ENCODE results near the gene SH2B2. TPM values are rescaled to one million over a fixed set of nuclear protein-coding genes. Genes with fewer than 3 reads are reported as not detected.
"Not testable (repeated sequence)": the region's sequence is repeated elsewhere in the genome, so short reads cannot be mapped to it uniquely, and the experiment has no call there.

Gene SH2B2
- total RNA-seq, 1 experiment from 2014 or later: 62.6 TPM

DNA sequence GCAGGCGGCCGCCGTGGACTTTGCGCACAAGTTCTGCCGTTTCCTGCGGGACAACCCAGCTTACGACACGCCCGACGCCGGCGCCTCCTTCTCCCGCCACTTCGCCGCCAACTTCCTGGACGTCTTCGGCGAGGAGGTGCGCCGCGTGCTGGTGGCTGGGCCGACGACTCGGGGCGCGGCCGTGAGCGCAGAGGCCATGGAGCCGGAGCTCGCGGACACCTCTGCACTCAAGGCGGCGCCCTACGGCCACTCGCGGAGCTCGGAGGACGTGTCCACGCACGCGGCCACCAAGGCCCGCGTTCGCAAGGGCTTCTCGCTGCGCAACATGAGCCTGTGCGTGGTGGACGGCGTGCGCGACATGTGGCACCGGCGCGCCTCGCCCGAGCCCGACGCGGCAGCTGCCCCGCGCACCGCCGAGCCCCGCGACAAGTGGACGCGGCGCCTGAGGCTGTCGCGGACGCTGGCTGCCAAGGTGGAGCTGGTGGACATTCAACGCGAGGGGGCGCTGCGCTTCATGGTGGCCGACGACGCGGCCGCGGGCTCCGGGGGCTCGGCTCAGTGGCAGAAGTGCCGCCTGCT, 14.1 kb downstream of the SH2B2 start:
- H3K9me3 ChIP-seq (replicated peaks): no peaks in the 10 kb centered on the region
- H3K4me3 ChIP-seq: no peak overlapping the region
- H3K36me3 ChIP-seq: peaks cover 64% of the 10 kb centered on the region
- H3K4me1 ChIP-seq (replicated peaks): peaks cover 80% of the 10 kb centered on the region
- DNase-seq (ENCODE audit: low read depth in 1 of 2, low spot score in 2 of 2): no peak
- no peaks in the 10 kb centered on the region for H3K27me3 ChIP-seq (replicated peaks)
- H3K27ac ChIP-seq: peak overlapping the region; percentile 97

DNA sequence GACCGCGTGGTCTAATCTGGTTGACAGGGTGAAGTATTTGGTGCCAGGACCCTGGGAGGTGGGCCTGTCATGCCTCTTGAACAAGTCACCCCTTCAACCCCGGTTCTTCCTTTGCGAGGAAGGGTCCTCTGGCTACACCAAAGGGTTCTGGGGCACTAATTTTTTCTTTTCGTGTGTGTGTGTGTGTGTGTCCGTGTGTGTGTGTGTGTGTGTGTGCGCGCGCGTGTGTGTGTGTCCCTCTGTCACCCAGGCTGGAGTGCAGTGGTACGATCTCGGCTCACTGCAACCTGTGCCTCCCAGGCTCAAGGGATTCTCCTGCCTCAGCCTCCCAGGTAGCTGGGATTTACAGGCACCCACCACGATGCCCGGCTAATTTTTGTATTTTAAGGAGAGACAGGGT, 14.7 kb downstream of the SH2B2 start:
- H3K9me3 ChIP-seq (replicated peaks): not testable (repeated sequence)

GRCh38 chr7:102302025-102302424, 15.4 kb downstream of the SH2B2 start:
- Histone ChIP-seq H3K27ac (peak overlapping the region; percentile 97), H3K36me3 (peaks cover 61% of the 10 kb centered on the region), H3K27me3 (replicated peaks) (no peaks in the 10 kb centered on the region), H3K4me3 (no peak overlapping the region), H3K4me1 (replicated peaks) (peaks cover 90% of the 10 kb centered on the region), H3K9me3 (replicated peaks) (no peaks in the 10 kb centered on the region)
- peak; percentile 98 to 99 for DNase-seq (ENCODE audit: low read depth in 1 of 2, low spot score in 2 of 2)

More for the DNA sequence above, 14.7 kb downstream of the SH2B2 start:
- H3K27me3 ChIP-seq (replicated peaks); DNase-seq (ENCODE audit: low read depth in 1 of 2, low spot score in 2 of 2); H3K4me3 ChIP-seq: not testable (repeated sequence)
- H3K4me1 ChIP-seq (replicated peaks): peaks cover 85% of the 10 kb centered on the region
- peaks cover 62% of the 10 kb centered on the region for H3K36me3 ChIP-seq
- H3K27ac ChIP-seq: peak overlapping the region; percentile 97

GRCh38 chr7:102303669-102304422, 17.2 kb downstream of the SH2B2 start:
- H3K27ac ChIP-seq: peak overlapping the region; percentile 97
- no peak overlapping the region for H3K4me3 ChIP-seq
- H3K9me3 ChIP-seq (replicated peaks): no peaks in the 10 kb centered on the region
- no peaks in the 10 kb centered on the region for H3K27me3 ChIP-seq (replicated peaks)
- peak; percentile 72 to 83 for DNase-seq (ENCODE audit: low read depth in 1 of 2, low spot score in 2 of 2)
- H3K36me3 ChIP-seq: peaks cover 59% of the 10 kb centered on the region
- H3K4me1 ChIP-seq (replicated peaks): peaks cover 89% of the 10 kb centered on the region

DNA sequence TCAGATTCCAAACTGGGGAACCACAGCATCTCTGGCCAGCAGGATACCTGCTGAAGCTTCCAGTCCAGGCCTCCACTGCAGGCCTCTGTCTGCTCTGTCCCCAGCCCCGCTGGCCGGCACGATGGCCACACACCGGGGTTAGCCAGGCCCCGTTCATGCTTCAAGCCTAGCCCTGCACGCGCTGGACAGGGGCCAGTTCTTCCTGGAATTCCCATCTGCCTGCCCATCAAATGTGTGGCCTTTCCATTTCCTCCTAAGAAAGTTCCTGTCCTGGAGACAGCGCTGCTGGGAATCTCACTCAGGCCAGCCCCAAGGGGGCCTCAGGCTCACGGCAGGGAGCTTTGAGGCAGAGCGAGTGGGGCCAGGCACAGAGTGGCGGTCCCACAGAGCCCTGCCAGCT, 18.0 kb downstream of the SH2B2 start:
- peaks cover 87% of the 10 kb centered on the region for H3K4me1 ChIP-seq (replicated peaks)
- H3K4me3 ChIP-seq: no peak overlapping the region
- no peaks in the 10 kb centered on the region for H3K9me3 ChIP-seq (replicated peaks)
- peak; percentile 92 to 96 for DNase-seq (ENCODE audit: low read depth in 1 of 2, low spot score in 2 of 2)
- H3K27ac ChIP-seq: peak overlapping the region; percentile 97
- H3K27me3 ChIP-seq (replicated peaks): no peaks in the 10 kb centered on the region
- peaks cover 63% of the 10 kb centered on the region for H3K36me3 ChIP-seq

DNA sequence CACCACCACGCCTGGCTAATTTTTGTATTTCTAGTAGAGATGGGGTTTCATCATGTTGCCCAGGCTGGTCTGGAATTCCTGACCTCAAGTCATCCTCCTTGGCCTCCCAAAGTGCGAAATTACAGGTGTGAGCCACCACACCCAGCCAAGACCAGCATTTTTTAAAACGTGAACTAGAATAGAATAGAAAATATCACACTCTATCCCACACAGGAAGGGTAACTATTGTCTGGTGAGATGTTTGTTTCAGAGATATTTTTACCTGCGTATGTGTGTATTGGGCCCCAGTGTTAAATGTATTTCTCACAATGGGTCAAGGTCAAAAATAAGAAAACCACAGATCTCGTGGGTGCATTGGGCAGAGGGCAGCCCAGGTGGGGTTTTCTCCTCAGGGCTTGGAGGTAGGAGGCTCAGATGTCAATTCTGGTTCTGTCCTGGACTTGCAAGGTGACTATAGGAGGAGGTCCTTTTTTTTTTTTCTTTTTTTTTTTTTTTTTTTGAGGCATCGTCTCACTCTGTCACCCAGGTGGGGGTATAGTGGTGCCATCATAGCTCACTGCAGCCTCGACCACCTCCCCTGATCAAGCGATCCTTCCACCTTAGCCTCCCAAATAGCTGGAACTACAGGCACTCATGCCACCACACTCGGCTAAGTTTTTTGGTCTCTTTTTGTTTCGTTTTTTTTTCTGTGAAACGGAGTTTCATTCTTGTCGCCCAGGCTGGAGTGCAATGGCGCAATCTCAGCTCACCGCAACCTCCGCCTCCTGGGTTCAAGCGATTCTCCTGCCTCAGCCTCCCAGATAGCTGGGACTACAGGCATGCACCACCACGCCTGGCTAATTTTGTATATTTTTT, 19.0 kb downstream of the SH2B2 start:
- Histone ChIP-seq H3K27me3 (replicated peaks) (no peaks in the 10 kb centered on the region), H3K4me3 (no peak overlapping the region), H3K27ac (peak overlapping the region; percentile 97), H3K9me3 (replicated peaks) (no peaks in the 10 kb centered on the region), H3K36me3 (peaks cover 63% of the 10 kb centered on the region), H3K4me1 (replicated peaks) (peaks cover 77% of the 10 kb centered on the region)
- no peak for DNase-seq (ENCODE audit: low read depth in 1 of 2, low spot score in 2 of 2)

DNA sequence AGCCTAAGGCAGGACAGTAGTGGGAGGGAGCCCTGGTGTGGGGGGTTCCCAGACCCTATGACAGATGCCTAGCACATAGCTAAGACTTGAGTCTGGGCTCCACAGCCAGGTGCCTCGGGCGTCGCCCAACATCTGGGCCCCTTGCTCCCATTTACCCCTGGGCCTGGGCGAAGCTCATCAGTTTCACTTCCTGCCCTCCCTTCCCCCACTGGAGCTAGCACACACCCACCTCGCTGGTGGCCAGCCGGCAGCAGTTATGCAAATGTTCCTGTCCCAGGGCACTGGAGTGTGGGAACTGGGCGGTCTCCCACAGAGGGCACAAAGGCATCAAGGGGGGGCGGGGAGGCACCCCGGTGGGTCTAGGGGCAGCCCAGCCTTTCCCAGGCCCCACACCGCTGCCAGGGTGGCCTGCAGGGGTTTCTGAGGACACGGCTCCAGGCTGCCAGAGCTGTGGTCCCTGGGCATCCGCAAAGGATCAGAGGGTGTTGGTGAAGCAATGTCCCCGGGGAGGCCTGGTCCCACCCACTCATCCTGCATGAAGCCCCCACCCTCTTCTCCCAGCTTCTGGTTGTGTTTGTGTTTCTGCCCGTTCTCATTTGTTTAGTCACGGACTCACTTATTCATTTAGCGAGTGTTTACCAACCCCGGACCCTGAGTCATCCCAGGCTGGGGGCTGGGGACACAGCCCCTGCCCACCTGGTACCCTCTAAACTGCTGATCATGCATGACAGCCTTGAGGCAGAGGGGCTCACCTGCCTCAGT, 20.4 kb downstream of the SH2B2 start:
- peak; percentile 100 for DNase-seq (ENCODE audit: low read depth in 1 of 2, low spot score in 2 of 2)
- no peaks in the 10 kb centered on the region for H3K27me3 ChIP-seq (replicated peaks)
- H3K36me3 ChIP-seq: peaks cover 68% of the 10 kb centered on the region
- no peak overlapping the region for H3K4me3 ChIP-seq
- H3K27ac ChIP-seq: peak overlapping the region; percentile 92
- no peaks in the 10 kb centered on the region for H3K9me3 ChIP-seq (replicated peaks)
- peaks cover 64% of the 10 kb centered on the region for H3K4me1 ChIP-seq (replicated peaks)

- H3K27ac ChIP-seq: no peak overlapping the region
- H3K36me3 ChIP-seq: peaks cover 86% of the 10 kb centered on the region
- H3K4me1 ChIP-seq (replicated peaks): peaks cover 31% of the 10 kb centered on the region
- H3K27me3 ChIP-seq (replicated peaks): no peaks in the 10 kb centered on the region
- H3K9me3 ChIP-seq (replicated peaks): no peaks in the 10 kb centered on the region
- no peak overlapping the region for H3K4me3 ChIP-seq
- no peak for DNase-seq (ENCODE audit: low read depth in 1 of 2, low spot score in 2 of 2)
Measured at GRCh38 chr7:102310414-102310815, 23.7 kb downstream of the SH2B2 start.

DNA sequence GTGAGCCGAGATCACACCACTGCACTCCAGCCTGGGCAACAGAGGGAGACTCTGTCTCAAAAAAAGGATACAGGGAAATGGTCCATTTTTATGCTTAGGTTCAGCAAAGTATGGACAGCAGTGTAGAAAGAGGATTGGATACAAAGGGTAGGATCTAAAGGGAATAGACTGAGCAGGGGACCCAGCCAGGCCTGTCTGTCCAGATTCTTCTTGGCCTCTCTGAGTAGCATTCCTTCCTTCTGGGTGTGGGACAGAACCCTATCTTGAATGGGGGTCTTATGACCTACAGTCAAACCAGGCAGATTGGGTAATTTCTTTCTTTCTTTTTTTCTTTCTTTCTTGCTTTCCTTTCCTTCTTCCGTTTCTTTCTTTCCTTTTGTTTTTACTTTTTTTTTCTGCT, 25.6 kb downstream of the SH2B2 start:
- DNase-seq (ENCODE audit: low read depth in 1 of 2, low spot score in 2 of 2): no peak
- no peaks in the 10 kb centered on the region for H3K27me3 ChIP-seq (replicated peaks)
- H3K4me1 ChIP-seq (replicated peaks): peaks cover 13% of the 10 kb centered on the region

GRCh38 chr7:102313997-102314780, 27.5 kb downstream of the SH2B2 start:
- Histone ChIP-seq H3K36me3 (peaks cover 95% of the 10 kb centered on the region), H3K4me1 (replicated peaks) (no peaks in the 10 kb centered on the region), H3K9me3 (replicated peaks) (no peaks in the 10 kb centered on the region), H3K4me3 (no peak overlapping the region), H3K27me3 (replicated peaks) (no peaks in the 10 kb centered on the region), H3K27ac (no peak overlapping the region)
- no peak for DNase-seq (ENCODE audit: low read depth in 1 of 2, low spot score in 2 of 2)

More for the DNA sequence above, 25.6 kb downstream of the SH2B2 start:
- Histone ChIP-seq H3K27ac (no peak overlapping the region), H3K36me3 (peaks cover 93% of the 10 kb centered on the region), H3K4me3 (no peak overlapping the region), H3K9me3 (replicated peaks) (no peaks in the 10 kb centered on the region)

GRCh38 chr7:102317231-102318059, 30.8 kb downstream of the SH2B2 start:
- Histone ChIP-seq H3K27me3 (replicated peaks) (no peaks in the 10 kb centered on the region), H3K36me3 (peaks cover 89% of the 10 kb centered on the region), H3K27ac (no peak overlapping the region), H3K4me1 (replicated peaks) (no peaks in the 10 kb centered on the region), H3K4me3 (no peak overlapping the region), H3K9me3 (replicated peaks) (no peaks in the 10 kb centered on the region)
- DNase-seq (ENCODE audit: low read depth in 1 of 2, low spot score in 2 of 2): no peak

DNA sequence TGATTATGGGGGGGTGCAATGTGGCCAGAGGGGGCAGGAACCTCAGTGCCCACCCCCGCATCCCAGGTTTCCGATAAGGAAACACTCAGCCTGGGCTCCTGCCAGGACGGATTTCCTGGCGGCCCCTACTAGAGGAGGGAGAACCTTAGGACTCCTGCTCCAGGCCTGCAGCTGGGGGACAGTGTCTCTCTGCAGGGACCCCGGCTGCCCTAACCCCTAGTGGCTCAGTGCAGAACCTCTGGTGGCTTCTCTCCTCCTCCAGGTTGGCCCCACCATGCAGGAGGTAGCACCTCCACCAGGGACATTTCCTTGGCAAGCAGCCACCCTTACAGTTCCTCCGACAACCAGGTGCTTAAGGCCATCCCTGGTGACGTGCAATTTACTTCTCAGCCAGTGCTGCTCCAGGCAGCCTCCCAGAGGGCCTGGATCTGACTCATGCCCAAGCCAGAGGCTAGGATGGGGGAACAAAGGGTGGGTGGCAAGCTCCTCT, 31.9 kb downstream of the SH2B2 start:
- Histone ChIP-seq H3K27me3 (replicated peaks) (no peaks in the 10 kb centered on the region), H3K4me3 (no peak overlapping the region), H3K9me3 (replicated peaks) (no peaks in the 10 kb centered on the region), H3K4me1 (replicated peaks) (no peaks in the 10 kb centered on the region), H3K27ac (no peak overlapping the region), H3K36me3 (peaks cover 88% of the 10 kb centered on the region)
- DNase-seq (ENCODE audit: low read depth in 1 of 2, low spot score in 2 of 2): no peak
